ENCODE measurements around the gene CBX2.

- no peak for TF ChIP-seq CTCF (IDR thresholded peaks at IDR 0.05)
- peak in 2 of 3 donors; percentile 53 for TF ChIP-seq POLR2A (IDR thresholded peaks at IDR 0.05)
Measured at GRCh38 chr17:79740413-79740812, 37.5 kb upstream of the CBX2 start.
